Fibroblast of pulmonary artery (primary cell): ENCODE results near the gene MMP10.

ENCODE experiments used
- DNase-seq: peaks from one replicate; pipeline ENCODE4 v3.0.0-alpha.2; 2010; ENCODE audit warnings: low read depth
- H3K4me3 ChIP-seq: replicated peaks from 2 replicates; pipeline ENCODE4 v1.5.1; 2011; ENCODE audit warnings: low read depth, mild to moderate bottlenecking, control low read depth, low read length, moderate library complexity
- CTCF ChIP-seq: IDR thresholded peaks from 2 replicates; pipeline ENCODE4 v1.5.1; 2011; ENCODE audit warnings: mild to moderate bottlenecking, control low read depth, low read length, inconsistent platforms; ENCODE audit errors: missing control alignments

MMP10 gene

GRCh38 chr11:102810950-102811660, 30.7 kb upstream of the MMP10 start:
- no peak overlapping the region for H3K4me3 ChIP-seq
- TF ChIP-seq CTCF: peak; percentile 57
- DNase-seq: peak; percentile 38

GRCh38 chr11:102809971-102810370, 29.5 kb upstream of the MMP10 start:
- H3K4me3 ChIP-seq: no peak overlapping the region
- TF ChIP-seq CTCF: no peak
- DNase-seq: no peak

GRCh38 chr11:102807921-102808320, 27.5 kb upstream of the MMP10 start:
- no peak for DNase-seq
- TF ChIP-seq CTCF: peak; percentile 26
- H3K4me3 ChIP-seq: no peak overlapping the region

GRCh38 chr11:102806296-102806695, 25.9 kb upstream of the MMP10 start:
- TF ChIP-seq CTCF: no peak
- H3K4me3 ChIP-seq: no peak overlapping the region
- peak; percentile 71 for DNase-seq

GRCh38 chr11:102802341-102802740, 21.9 kb upstream of the MMP10 start:
- H3K4me3 ChIP-seq: no peak overlapping the region
- DNase-seq: peak; percentile 83
- no peak for TF ChIP-seq CTCF

- no peak for DNase-seq
- H3K4me3 ChIP-seq: no peak overlapping the region
- TF ChIP-seq CTCF: no peak
These were observed 20.3 kb upstream of the MMP10 start for GRCh38 chr11:102800767-102801166.
